Right ventricle myocardium superior (tissue), 1 donor: Measurements from ENCODE around the gene AQP2. TPM values are rescaled to one million over a fixed set of nuclear protein-coding genes. Genes with fewer than 3 reads are reported as not detected.

Experiments
- ATAC-seq: fragments of 200-7000 bp; cut with Tn5 transposase; one replicate; pipeline ENCODE4 v1.9.1; 2020; ENCODE audit warnings: mild to moderate bottlenecking; ENCODE audit not compliant: poor library complexity
- DNase-seq: peaks from one replicate; pipeline ENCODE4 v3.0.0-alpha.2; 2020
- intact Hi-C: fragments of 100-400 bp; cut with DNase I; formaldehyde crosslinking; loops from one replicate; pipeline ENCODE4 v1.11.2; 2022
- total RNA-seq: library from RNA; stranded (reverse); fragmentation: NEBNext Ultra II Directional; extraction: Animal tissue kit (Norgen Biotek cat#: 25700); gene quantifications from one replicate; pipeline ENCODE4 v1.2.1, GENCODE V29; 2021
- donor health status: DM: no; HTN: yes; CAD: no; lungs with severe emphysema.

Gene AQP2
- total RNA-seq, 1 donor from 2014 or later, result not detected

- ATAC-seq (no peak), DNase-seq (no peak)
- intact Hi-C loops, result no loop called here
These were observed 1.1 kb downstream of the AQP2 start for GRCh38 chr12:49951411-49952240.

- no peak for DNase-seq
- no peak for ATAC-seq
- intact Hi-C loops, result no loop called here
These were observed 2.0 kb downstream of the AQP2 start for GRCh38 chr12:49952391-49953055.

- intact Hi-C loops, result no loop called here
- ATAC-seq, result no peak
- no peak for DNase-seq
These were observed 2.6 kb downstream of the AQP2 start for GRCh38 chr12:49953151-49953550.

GRCh38 chr12:49953961-49954846, 3.7 kb downstream of the AQP2 start:
- DNase-seq, result no peak
- intact Hi-C loops, result no loop called here
- ATAC-seq, result no peak

GRCh38 chr12:49954863-49955830, 4.6 kb downstream of the AQP2 start:
- ATAC-seq (peak; percentile 28), DNase-seq (no peak)
- intact Hi-C loops, result no loop called here

- ATAC-seq (no peak), DNase-seq (no peak)
- intact Hi-C loops, result no loop called here
These were observed 5.5 kb downstream of the AQP2 start for GRCh38 chr12:49955899-49956662.

DNA sequence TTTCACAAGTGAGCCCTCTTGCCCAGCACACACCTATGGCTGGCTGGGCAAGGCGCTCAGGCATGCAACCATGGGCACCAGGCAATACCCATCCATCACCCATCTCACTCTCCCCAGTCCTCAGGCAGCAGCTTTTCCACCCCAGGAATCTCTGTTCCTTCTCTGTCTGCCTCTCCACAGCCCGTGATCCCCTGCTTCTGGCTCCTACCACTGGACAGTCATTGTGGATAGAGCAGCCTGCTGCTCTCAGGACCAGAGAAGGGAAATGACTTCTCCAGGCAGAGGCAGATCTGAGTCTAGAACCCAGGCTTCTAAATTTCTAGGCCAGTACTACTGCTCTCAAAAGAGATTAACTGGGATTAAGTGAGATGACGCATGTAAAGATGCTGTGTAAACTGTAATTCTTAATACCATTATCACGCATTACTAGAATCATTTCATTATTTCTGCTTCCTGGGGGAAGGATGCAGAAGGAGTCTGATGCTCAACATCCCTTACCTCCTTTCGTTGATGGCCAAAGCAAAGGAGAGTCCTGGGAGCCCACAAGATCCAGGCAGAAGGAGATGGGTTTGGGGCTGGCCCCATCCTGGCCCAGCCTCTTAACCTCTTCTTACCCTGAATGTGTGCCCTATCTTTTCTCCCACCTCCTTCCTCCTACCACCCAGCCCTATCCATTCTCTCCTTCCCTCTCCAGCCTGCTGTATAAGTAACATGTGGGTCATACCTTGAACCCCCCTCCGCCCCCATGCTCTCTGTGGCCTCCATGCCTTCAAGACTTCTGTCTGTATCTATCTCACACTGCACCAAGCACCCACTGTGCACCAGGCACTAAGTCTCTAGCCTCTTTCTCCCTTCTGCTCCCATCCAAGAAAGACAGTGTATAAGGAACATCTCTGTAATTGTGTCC, 6.4 kb downstream of the AQP2 start:
- intact Hi-C loops, result no loop called here

GRCh38 chr12:49957570-49957967, 7.0 kb downstream of the AQP2 start:
- ATAC-seq (no peak), DNase-seq (no peak)
- intact Hi-C loops, result no loop called here

More for the DNA sequence above, 6.4 kb downstream of the AQP2 start:
- ATAC-seq (no peak), DNase-seq (no peak)

GRCh38 chr12:49959685-49960473, 9.3 kb downstream of the AQP2 start:
- ATAC-seq, result no peak
- intact Hi-C loops, result no loop called here

GRCh38 chr12:49960474-49961110, 10.1 kb downstream of the AQP2 start:
- ATAC-seq, result no peak
- no peak for DNase-seq
- intact Hi-C loops, result no loop called here

More at GRCh38 chr12:49959685-49960473, 9.3 kb downstream of the AQP2 start:
- no peak for DNase-seq

DNA sequence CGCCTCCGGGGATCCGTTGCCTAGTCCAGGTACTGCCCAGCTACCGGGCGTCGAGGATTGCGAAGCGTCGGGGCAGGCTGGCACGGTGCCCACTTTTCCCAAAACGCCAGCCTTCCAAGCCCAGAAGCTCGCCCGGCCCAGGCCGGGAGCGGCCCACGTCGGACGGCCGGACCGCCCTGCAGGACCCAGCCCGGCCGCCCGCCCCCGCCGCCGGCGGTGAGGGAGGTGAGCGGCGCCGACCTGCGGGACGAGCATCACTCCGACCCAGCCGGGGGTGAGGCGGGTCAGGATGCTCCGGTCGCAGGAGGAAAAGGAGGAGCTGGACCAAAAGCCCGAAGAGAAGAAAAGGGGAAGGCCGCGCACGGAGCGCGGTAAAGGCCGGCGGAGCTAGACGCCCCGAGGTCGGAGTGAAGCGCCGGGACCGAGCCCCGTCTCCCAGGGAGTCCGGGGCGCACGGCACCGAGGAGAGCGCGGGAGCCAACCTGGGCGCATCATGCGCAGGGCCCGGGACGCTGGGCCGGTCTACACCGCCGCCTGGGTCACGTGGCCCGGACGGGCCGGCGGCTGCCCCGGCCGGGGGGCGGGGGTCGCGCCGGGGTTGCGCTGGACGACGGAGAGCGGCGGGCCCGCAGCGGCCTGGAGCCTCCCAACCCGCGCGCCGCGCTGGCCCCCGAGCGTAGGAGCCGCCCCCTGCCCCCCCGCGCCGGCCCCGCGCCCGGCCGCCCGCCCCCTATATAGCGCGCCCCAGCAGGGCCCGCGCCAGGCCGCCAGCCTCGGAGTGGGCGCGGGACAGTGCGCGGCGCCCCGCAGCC, 10.8 kb downstream of the AQP2 start, which contains the start of gene AQP5:
Gene AQP5, plus strand, starts transcription at position 762 of the 812 bp plus-strand sequence. CDS start 146 bp downstream, outside the sequence.
- ATAC-seq (no peak), DNase-seq (no peak)
- intact Hi-C loops, result no loop called here

DNA sequence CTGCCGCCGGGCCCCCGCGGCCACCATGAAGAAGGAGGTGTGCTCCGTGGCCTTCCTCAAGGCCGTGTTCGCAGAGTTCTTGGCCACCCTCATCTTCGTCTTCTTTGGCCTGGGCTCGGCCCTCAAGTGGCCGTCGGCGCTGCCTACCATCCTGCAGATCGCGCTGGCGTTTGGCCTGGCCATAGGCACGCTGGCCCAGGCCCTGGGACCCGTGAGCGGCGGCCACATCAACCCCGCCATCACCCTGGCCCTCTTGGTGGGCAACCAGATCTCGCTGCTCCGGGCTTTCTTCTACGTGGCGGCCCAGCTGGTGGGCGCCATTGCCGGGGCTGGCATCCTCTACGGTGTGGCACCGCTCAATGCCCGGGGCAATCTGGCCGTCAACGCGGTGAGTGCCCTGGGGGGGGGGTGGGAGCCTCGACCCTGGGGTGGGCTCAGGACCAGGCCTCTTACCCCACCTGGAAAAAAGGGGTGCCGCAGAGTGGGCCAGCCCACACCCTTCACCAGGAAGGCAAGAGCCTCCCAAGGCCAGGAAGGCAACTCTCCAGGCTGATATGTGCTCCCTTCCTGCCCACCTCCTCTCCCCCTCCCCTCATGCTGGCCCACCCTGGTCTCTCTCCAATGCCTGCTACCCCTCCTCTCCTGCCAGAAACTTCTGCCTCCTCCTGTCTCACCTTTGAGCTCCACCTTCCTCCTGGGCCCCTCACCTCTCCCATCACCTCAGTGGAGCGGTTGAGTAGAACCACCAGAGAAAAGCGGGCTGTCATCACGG, 11.6 kb downstream of the AQP2 start:
- no peak for ATAC-seq

GRCh38 chr12:49962861-49963765, 12.6 kb downstream of the AQP2 start:
- DNase-seq (peak; percentile 80), ATAC-seq (peak; percentile 58)
- intact Hi-C loops, result no loop called here

More for the DNA sequence above, 11.6 kb downstream of the AQP2 start:
- intact Hi-C loops, result no loop called here
- no peak for DNase-seq
